Measurements from ENCODE around the gene IFNK. TPM values are rescaled to one million over a fixed set of nuclear protein-coding genes. Genes with fewer than 3 reads are reported as not detected.

IFNK gene, protein sequence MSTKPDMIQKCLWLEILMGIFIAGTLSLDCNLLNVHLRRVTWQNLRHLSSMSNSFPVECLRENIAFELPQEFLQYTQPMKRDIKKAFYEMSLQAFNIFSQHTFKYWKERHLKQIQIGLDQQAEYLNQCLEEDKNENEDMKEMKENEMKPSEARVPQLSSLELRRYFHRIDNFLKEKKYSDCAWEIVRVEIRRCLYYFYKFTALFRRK
- total RNA-seq: not detected

DNA sequence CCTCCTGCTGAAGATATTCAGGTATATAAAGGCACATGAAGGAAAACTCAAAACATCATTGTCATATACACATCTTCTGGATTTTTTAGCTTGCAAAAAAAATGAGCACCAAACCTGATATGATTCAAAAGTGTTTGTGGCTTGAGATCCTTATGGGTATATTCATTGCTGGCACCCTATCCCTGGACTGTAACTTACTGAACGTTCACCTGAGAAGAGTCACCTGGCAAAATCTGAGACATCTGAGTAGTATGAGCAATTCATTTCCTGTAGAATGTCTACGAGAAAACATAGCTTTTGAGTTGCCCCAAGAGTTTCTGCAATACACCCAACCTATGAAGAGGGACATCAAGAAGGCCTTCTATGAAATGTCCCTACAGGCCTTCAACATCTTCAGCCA is at the start of gene IFNK:
IFNK (plus strand) TSS at position 55 of the 400 bp plus-strand sequence; CDS start at position 102, 47 bp downstream.
- H3K27me3 ChIP-seq: no peaks in the 10 kb centered on the region
- 93 to 100% methylated on average over 2 of the region's 2 CpGs for WGBS, 2 donors (ENCODE audit: low coverage in 1 of 2)
- H3K4me1 ChIP-seq: peaks cover 0 to 13% (median 5%) of the 10 kb centered on the region in 3 donors
- H3K4me3 ChIP-seq: no peak within 1 kb of the TSS
- H3K36me3 ChIP-seq: no peaks in the 10 kb centered on the region
- no peak for ATAC-seq
- no peaks in the 10 kb centered on the region for H3K9me3 ChIP-seq
- no peak within 1 kb of the TSS for H3K27ac ChIP-seq
- TF ChIP-seq POLR2A (IDR thresholded peaks at IDR 0.05) (no peak), POLR2AphosphoS5 (IDR thresholded peaks at IDR 0.05) (no peak), EP300 (IDR thresholded peaks at IDR 0.05) (no peak)
- TF ChIP-seq, protein P1, sequence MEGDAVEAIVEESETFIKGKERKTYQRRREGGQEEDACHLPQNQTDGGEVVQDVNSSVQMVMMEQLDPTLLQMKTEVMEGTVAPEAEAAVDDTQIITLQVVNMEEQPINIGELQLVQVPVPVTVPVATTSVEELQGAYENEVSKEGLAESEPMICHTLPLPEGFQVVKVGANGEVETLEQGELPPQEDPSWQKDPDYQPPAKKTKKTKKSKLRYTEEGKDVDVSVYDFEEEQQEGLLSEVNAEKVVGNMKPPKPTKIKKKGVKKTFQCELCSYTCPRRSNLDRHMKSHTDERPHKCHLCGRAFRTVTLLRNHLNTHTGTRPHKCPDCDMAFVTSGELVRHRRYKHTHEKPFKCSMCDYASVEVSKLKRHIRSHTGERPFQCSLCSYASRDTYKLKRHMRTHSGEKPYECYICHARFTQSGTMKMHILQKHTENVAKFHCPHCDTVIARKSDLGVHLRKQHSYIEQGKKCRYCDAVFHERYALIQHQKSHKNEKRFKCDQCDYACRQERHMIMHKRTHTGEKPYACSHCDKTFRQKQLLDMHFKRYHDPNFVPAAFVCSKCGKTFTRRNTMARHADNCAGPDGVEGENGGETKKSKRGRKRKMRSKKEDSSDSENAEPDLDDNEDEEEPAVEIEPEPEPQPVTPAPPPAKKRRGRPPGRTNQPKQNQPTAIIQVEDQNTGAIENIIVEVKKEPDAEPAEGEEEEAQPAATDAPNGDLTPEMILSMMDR (IDR thresholded peaks at IDR 0.05): no peak

DNA sequence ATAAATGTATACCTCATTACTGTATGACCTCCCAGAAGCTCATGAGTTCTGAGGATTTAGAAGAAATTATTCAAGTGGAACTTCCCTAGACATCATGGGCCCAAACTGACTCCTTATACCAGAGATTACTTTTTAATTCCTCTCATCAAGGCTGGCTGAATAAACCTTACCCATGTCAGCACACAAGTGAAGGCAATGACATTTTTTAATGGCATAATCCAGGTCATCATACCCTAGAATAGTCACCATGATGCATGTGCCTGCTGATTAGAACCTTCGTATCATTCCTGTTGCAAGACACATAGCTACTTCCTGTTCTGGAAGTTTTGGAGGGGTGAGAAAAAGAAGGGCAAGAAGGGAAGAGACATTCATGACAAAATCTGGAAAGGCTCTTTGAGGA is 49.8 kb upstream of the IFNK start:
- Histone ChIP-seq H3K27ac (peak overlapping the region in 1 of 4 donors; percentile 48), H3K27me3 (no peaks in the 10 kb centered on the region), H3K9me3 (peaks cover 0 to 9% (median 0%) of the 10 kb centered on the region in 3 donors), H3K4me1 (peaks cover 6 to 55% (median 12%) of the 10 kb centered on the region in 3 donors), H3K4me3 (no peak overlapping the region), H3K36me3 (no peaks in the 10 kb centered on the region)
- 94% methylated on average over 1 of the region's 1 CpG; no CpG with 5 or more reads in 1 of the 2 donors for WGBS, 2 donors (ENCODE audit: low coverage in 1 of 2)
- no peak for ATAC-seq
- TF ChIP-seq EP300 (IDR thresholded peaks at IDR 0.05) (no peak), POLR2A (IDR thresholded peaks at IDR 0.05) (no peak), POLR2AphosphoS5 (IDR thresholded peaks at IDR 0.05) (no peak)
- TF ChIP-seq, protein P1 (IDR thresholded peaks at IDR 0.05): no peak

- WGBS, 2 donors (ENCODE audit: low coverage in 1 of 2): 69 to 82% methylated on average over 2 to 5 of the region's 7 CpGs
- peaks cover 0 to 10% (median 0%) of the 10 kb centered on the region in 3 donors for H3K9me3 ChIP-seq
- H3K27ac ChIP-seq: peak overlapping the region in 1 of 4 donors; percentile 48
- TF ChIP-seq EP300 (IDR thresholded peaks at IDR 0.05) (no peak), POLR2AphosphoS5 (IDR thresholded peaks at IDR 0.05) (no peak), POLR2A (IDR thresholded peaks at IDR 0.05) (no peak)
- TF ChIP-seq, protein P1 (IDR thresholded peaks at IDR 0.05): no peak
- ATAC-seq: no peak
- H3K4me1 ChIP-seq: peaks cover 6 to 49% (median 12%) of the 10 kb centered on the region in 3 donors
- no peaks in the 10 kb centered on the region for H3K36me3 ChIP-seq
- no peak overlapping the region for H3K4me3 ChIP-seq
- H3K27me3 ChIP-seq: no peaks in the 10 kb centered on the region
These were observed 49.0 kb upstream of the IFNK start for GRCh38 chr9:27475057-27475595.

DNA sequence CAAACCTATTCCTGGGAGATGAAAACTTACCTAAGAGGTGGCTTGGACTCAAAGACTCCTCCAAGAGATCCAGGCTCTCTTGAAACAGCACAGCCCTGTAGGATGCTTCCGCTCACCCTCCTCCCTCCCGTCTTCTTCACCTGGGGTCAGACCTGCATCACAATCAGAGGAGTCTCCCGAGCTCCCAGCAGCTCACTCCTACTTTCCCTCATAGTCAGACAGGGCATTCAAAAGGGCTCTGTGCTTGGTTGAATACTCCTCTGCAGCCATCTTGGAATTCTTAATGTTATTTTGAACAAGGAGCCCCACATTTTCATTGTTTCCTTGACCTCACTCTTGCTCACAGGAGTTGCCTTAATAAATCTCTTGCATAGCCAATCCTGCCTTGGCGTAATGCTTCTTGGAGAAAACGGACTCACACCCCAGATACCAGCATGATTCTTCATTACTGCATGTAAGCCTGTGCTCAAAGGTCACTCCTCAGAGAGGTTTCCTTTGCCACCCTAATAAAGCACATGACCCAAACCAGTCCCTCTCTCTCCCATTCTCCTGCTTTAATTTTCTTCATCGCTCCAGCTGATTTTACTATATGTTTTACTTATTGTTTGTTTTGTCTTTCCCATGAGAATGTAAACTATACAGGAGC is 47.1 kb upstream of the IFNK start:
- no peak for ATAC-seq
- 94 to 98% methylated on average over 5 of the region's 6 CpGs for whole genome bisulfite sequencing, 2 donors (ENCODE audit: low coverage in 1 of 2)
- Histone ChIP-seq H3K27me3 (no peaks in the 10 kb centered on the region), H3K4me3 (no peak overlapping the region), H3K36me3 (no peaks in the 10 kb centered on the region), H3K27ac (no peak overlapping the region), H3K4me1 (peaks cover 6 to 31% (median 12%) of the 10 kb centered on the region in 3 donors), H3K9me3 (peaks cover 0 to 10% (median 0%) of the 10 kb centered on the region in 3 donors)
- TF ChIP-seq POLR2AphosphoS5 (IDR thresholded peaks at IDR 0.05): no peak
- no peak for TF ChIP-seq POLR2A (IDR thresholded peaks at IDR 0.05)
- TF ChIP-seq, protein P1 (IDR thresholded peaks at IDR 0.05): no peak
- no peak for TF ChIP-seq EP300 (IDR thresholded peaks at IDR 0.05)

All from gastroesophageal sphincter (tissue), 4 donors.